GM12872 (cell line): ENCODE results near the gene NCAM2.

ENCODE experiments used
- CTCF ChIP-seq: IDR thresholded peaks from 3 replicates; pipeline ENCODE4 v1.5.1; 2011; ENCODE audit warnings: low read depth, mild to moderate bottlenecking, low read length, moderate library complexity; ENCODE audit not compliant: insufficient read depth

Gene NCAM2

GRCh38 chr21:21076051-21076450, 77.8 kb downstream of the NCAM2 start:
- no peak for TF ChIP-seq CTCF

- no peak for TF ChIP-seq CTCF
Observed at GRCh38 chr21:21076491-21076890, 78.3 kb downstream of the NCAM2 start.

- no peak for TF ChIP-seq CTCF
Observed at GRCh38 chr21:21079646-21080045, 81.4 kb downstream of the NCAM2 start.

- TF ChIP-seq CTCF: no peak
Observed at GRCh38 chr21:21084179-21084578, 86.0 kb downstream of the NCAM2 start.

- no peak for TF ChIP-seq CTCF
Observed at GRCh38 chr21:21085206-21085605, 87.0 kb downstream of the NCAM2 start.

GRCh38 chr21:21096956-21097355, 98.7 kb downstream of the NCAM2 start:
- TF ChIP-seq CTCF: no peak

- no peak for TF ChIP-seq CTCF
Observed at GRCh38 chr21:21097466-21097865, 99.3 kb downstream of the NCAM2 start.

- TF ChIP-seq CTCF: no peak
Observed at GRCh38 chr21:21101911-21102310, 103.7 kb downstream of the NCAM2 start.
